Kidney capillary endothelial cell (primary cell): ENCODE data around the gene DAPK1.

ENCODE experiments used
- DNase-seq: peaks from one replicate; pipeline ENCODE4 v3.0.0-alpha.2; 2018; ENCODE audit warnings: low spot score

The DAPK1 gene

GRCh38 chr9:87593359-87593980, 95.8 kb downstream of the DAPK1 start:
- DNase-seq, result no peak

- DNase-seq, result no peak
Measured at GRCh38 chr9:87594194-87594593, 96.5 kb downstream of the DAPK1 start.

GRCh38 chr9:87594662-87595061, 97.0 kb downstream of the DAPK1 start:
- DNase-seq, result no peak

GRCh38 chr9:87595610-87596009, 97.9 kb downstream of the DAPK1 start:
- DNase-seq, result no peak

- DNase-seq, result no peak
Measured at GRCh38 chr9:87596862-87597261, 99.2 kb downstream of the DAPK1 start.

GRCh38 chr9:87597710-87598443, 100.2 kb downstream of the DAPK1 start:
- no peak for DNase-seq

- DNase-seq, result peak; percentile 3
Measured at GRCh38 chr9:87599901-87600610, 102.4 kb downstream of the DAPK1 start.

- no peak for DNase-seq
Measured at GRCh38 chr9:87601176-87601575, 103.5 kb downstream of the DAPK1 start.

- DNase-seq, result no peak
Measured at GRCh38 chr9:87601595-87601994, 103.9 kb downstream of the DAPK1 start.

- no peak for DNase-seq
Measured at GRCh38 chr9:87602933-87603643, 105.4 kb downstream of the DAPK1 start.

- DNase-seq, result no peak
Measured at GRCh38 chr9:87603854-87604490, 106.3 kb downstream of the DAPK1 start.

- no peak for DNase-seq
Measured at GRCh38 chr9:87604886-87605588, 107.4 kb downstream of the DAPK1 start.

GRCh38 chr9:87605676-87606075, 108.0 kb downstream of the DAPK1 start:
- DNase-seq, result no peak

GRCh38 chr9:87606841-87607521, 109.3 kb downstream of the DAPK1 start:
- no peak for DNase-seq

- no peak for DNase-seq
Measured at GRCh38 chr9:87607859-87608258, 110.2 kb downstream of the DAPK1 start.

- no peak for DNase-seq
Measured at GRCh38 chr9:87609002-87609401, 111.3 kb downstream of the DAPK1 start.

GRCh38 chr9:87609486-87609885, 111.8 kb downstream of the DAPK1 start:
- no peak for DNase-seq

GRCh38 chr9:87610200-87611155, 112.8 kb downstream of the DAPK1 start:
- DNase-seq, result no peak

GRCh38 chr9:87611776-87612175, 114.1 kb downstream of the DAPK1 start:
- DNase-seq, result no peak

GRCh38 chr9:87612536-87612935, 114.9 kb downstream of the DAPK1 start:
- DNase-seq, result no peak
